ENCODE data around the gene PKMYT1.

Gene PKMYT1

GRCh38 chr16:3017794-3018506 is 37.7 kb upstream of the PKMYT1 start, which contains the start of gene CLDN6:
Gene CLDN6 (minus strand): TSS chr16:3018183. CDS start chr16:3016021, 2,162 bp downstream.
- no peak for DNase-seq (ENCODE audit: low read depth)

GRCh38 chr16:3017344-3017743 is 37.1 kb upstream of the PKMYT1 start:
- DNase-seq (ENCODE audit: low read depth): no peak

- DNase-seq (ENCODE audit: low read depth): no peak
These were observed 35.7 kb upstream of the PKMYT1 start for GRCh38 chr16:3015865-3016521.

GRCh38 chr16:3014971-3015370 is 34.7 kb upstream of the PKMYT1 start:
- no peak for DNase-seq (ENCODE audit: low read depth)

GRCh38 chr16:3013998-3014690 is 33.9 kb upstream of the PKMYT1 start:
- DNase-seq (ENCODE audit: low read depth): no peak

GRCh38 chr16:3013491-3013951 is 33.3 kb upstream of the PKMYT1 start:
- DNase-seq (ENCODE audit: low read depth): no peak

- DNase-seq (ENCODE audit: low read depth): no peak
These were observed 32.7 kb upstream of the PKMYT1 start, which contains the start of gene CLDN9 for GRCh38 chr16:3012828-3013420. Gene CLDN9 (plus strand): TSS chr16:3012923. CDS start chr16:3013363, 440 bp downstream.

- no peak for DNase-seq (ENCODE audit: low read depth)
These were observed 32.0 kb upstream of the PKMYT1 start for GRCh38 chr16:3012246-3012645.

- DNase-seq (ENCODE audit: low read depth): no peak
These were observed 30.3 kb upstream of the PKMYT1 start for GRCh38 chr16:3010510-3010909.

- no peak for DNase-seq (ENCODE audit: low read depth)
These were observed 29.5 kb upstream of the PKMYT1 start for GRCh38 chr16:3009568-3010390.

GRCh38 chr16:3008690-3009037 is 28.4 kb upstream of the PKMYT1 start:
- no peak for DNase-seq (ENCODE audit: low read depth)

GRCh38 chr16:3007957-3008689 is 27.9 kb upstream of the PKMYT1 start:
- DNase-seq (ENCODE audit: low read depth): no peak

- no peak for DNase-seq (ENCODE audit: low read depth)
These were observed 27.1 kb upstream of the PKMYT1 start for GRCh38 chr16:3007059-3007956.

GRCh38 chr16:3004781-3005284 is 24.6 kb upstream of the PKMYT1 start:
- no peak for DNase-seq (ENCODE audit: low read depth)

- DNase-seq (ENCODE audit: low read depth): no peak
These were observed 24.1 kb upstream of the PKMYT1 start for GRCh38 chr16:3004319-3004718.

GRCh38 chr16:3003582-3004270 is 23.5 kb upstream of the PKMYT1 start:
- peak; percentile 94 for DNase-seq (ENCODE audit: low read depth)

- DNase-seq (ENCODE audit: low read depth): no peak
These were observed 21.1 kb upstream of the PKMYT1 start for GRCh38 chr16:3001316-3001715.

GRCh38 chr16:3000540-3000939 is 20.3 kb upstream of the PKMYT1 start:
- DNase-seq (ENCODE audit: low read depth): no peak

GRCh38 chr16:2999929-3000328 is 19.7 kb upstream of the PKMYT1 start:
- DNase-seq (ENCODE audit: low read depth): no peak
